HL-60 (cell line): ENCODE results near the gene HELZ.

Experiments
- DNase-seq, 2 experiments: peaks; one replicate each; pipeline ENCODE4 v3.0.0-alpha.2; 2010 to 2020; ENCODE audit warnings: low read depth in 1 of 2, low spot score in 1 of 2
- H3K27ac ChIP-seq: fragments of 250-450 bp; sonication (Bioruptor Pico); replicated peaks from 2 replicates; pipeline ENCODE4 v1.5.1; 2020; ENCODE audit warnings: mild to moderate bottlenecking, moderate library complexity
- H3K27me3 ChIP-seq: fragments of 250-450 bp; sonication (Bioruptor Pico); 2 replicates; pipeline ENCODE4 v1.5.1; 2021; ENCODE audit warnings: mild to moderate bottlenecking, moderate library complexity; ENCODE audit not compliant: insufficient read depth, poor library complexity, severe bottlenecking
- H3K4me3 ChIP-seq: replicated peaks from 2 replicates; pipeline ENCODE4 v1.5.1; 2011; ENCODE audit warnings: mild to moderate bottlenecking, control low read depth, low read length; ENCODE audit not compliant: insufficient read depth
- GABPA ChIP-seq: IDR thresholded peaks from 2 replicates; pipeline ENCODE4 v1.6.1; 2012; ENCODE audit warnings: low read depth
- POLR2AphosphoS5 ChIP-seq: IDR thresholded peaks from 2 replicates; pipeline ENCODE4 v1.6.1; 2012; ENCODE audit warnings: low read depth
- SPI1 ChIP-seq: IDR thresholded peaks from 2 replicates; pipeline ENCODE4 v1.6.1; 2012; ENCODE audit warnings: low read depth, mild to moderate bottlenecking, borderline replicate concordance
- TF ChIP-seq, protein P1 (sequence below): IDR thresholded peaks from 2 replicates; pipeline ENCODE4 v1.6.1; 2012; ENCODE audit warnings: low read depth; ENCODE audit not compliant: insufficient replicate concordance
- TF ChIP-seq, protein P2 (sequence below): IDR thresholded peaks from one replicate; pipeline ENCODE4 v1.5.1; 2011; ENCODE audit warnings: low read length, control low read depth, inconsistent platforms; ENCODE audit not compliant: insufficient read depth

The HELZ gene

DNA sequence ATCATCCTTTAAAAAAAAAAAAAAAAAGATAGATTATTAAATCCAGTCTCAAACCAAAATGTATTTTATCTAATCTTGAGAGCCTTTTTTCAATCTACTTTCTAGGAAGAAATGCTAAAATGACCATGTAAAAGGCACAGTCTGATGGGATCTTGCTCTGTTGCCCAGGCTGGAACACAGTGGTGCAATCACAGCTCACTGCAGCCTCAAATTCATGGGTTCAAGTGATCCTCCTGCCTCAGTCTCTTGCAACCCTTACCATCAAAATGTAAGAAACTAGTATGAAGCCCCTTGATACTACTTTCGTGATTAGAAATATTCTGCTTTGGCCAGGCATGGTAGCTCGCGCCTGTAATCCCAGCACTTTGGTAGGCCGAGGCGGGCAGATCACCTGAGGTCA lies 70.8 kb downstream of the HELZ start:
- Histone ChIP-seq H3K27ac (no peak overlapping the region), H3K27me3 (no peaks in the 10 kb centered on the region), H3K4me3 (no peak overlapping the region)
- no peak for TF ChIP-seq POLR2AphosphoS5
- TF ChIP-seq, protein P1, sequence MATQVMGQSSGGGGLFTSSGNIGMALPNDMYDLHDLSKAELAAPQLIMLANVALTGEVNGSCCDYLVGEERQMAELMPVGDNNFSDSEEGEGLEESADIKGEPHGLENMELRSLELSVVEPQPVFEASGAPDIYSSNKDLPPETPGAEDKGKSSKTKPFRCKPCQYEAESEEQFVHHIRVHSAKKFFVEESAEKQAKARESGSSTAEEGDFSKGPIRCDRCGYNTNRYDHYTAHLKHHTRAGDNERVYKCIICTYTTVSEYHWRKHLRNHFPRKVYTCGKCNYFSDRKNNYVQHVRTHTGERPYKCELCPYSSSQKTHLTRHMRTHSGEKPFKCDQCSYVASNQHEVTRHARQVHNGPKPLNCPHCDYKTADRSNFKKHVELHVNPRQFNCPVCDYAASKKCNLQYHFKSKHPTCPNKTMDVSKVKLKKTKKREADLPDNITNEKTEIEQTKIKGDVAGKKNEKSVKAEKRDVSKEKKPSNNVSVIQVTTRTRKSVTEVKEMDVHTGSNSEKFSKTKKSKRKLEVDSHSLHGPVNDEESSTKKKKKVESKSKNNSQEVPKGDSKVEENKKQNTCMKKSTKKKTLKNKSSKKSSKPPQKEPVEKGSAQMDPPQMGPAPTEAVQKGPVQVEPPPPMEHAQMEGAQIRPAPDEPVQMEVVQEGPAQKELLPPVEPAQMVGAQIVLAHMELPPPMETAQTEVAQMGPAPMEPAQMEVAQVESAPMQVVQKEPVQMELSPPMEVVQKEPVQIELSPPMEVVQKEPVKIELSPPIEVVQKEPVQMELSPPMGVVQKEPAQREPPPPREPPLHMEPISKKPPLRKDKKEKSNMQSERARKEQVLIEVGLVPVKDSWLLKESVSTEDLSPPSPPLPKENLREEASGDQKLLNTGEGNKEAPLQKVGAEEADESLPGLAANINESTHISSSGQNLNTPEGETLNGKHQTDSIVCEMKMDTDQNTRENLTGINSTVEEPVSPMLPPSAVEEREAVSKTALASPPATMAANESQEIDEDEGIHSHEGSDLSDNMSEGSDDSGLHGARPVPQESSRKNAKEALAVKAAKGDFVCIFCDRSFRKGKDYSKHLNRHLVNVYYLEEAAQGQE, result no peak
- TF ChIP-seq GABPA, result no peak
- TF ChIP-seq, protein P2, sequence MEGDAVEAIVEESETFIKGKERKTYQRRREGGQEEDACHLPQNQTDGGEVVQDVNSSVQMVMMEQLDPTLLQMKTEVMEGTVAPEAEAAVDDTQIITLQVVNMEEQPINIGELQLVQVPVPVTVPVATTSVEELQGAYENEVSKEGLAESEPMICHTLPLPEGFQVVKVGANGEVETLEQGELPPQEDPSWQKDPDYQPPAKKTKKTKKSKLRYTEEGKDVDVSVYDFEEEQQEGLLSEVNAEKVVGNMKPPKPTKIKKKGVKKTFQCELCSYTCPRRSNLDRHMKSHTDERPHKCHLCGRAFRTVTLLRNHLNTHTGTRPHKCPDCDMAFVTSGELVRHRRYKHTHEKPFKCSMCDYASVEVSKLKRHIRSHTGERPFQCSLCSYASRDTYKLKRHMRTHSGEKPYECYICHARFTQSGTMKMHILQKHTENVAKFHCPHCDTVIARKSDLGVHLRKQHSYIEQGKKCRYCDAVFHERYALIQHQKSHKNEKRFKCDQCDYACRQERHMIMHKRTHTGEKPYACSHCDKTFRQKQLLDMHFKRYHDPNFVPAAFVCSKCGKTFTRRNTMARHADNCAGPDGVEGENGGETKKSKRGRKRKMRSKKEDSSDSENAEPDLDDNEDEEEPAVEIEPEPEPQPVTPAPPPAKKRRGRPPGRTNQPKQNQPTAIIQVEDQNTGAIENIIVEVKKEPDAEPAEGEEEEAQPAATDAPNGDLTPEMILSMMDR, result no peak
- TF ChIP-seq SPI1, result no peak
- DNase-seq, result no peak

DNA sequence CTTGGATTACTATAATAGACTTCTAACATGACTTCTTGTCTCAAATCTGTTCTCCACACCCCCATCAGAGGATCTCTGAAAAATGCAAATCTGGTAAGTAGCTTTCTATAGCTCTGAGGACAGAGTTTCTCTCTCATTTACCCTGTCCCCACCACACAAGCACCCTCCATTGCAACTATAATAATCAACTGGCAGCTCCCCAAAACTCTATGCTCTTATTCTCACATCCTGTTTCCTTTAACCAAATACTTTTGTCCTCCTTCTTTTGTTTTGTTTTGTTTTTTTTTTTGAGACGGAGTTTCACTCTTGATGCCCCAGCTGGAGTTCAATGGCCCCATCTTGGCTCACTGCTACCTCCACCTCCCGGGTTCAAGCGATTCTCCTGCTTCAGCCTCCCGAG lies 73.4 kb downstream of the HELZ start:
- Histone ChIP-seq H3K27me3 (no peaks in the 10 kb centered on the region), H3K27ac (no peak overlapping the region), H3K4me3 (no peak overlapping the region)
- TF ChIP-seq, protein P2, result no peak
- TF ChIP-seq SPI1 (no peak), GABPA (no peak), POLR2AphosphoS5 (no peak)
- TF ChIP-seq, protein P1, result no peak
- DNase-seq, result no peak

DNA sequence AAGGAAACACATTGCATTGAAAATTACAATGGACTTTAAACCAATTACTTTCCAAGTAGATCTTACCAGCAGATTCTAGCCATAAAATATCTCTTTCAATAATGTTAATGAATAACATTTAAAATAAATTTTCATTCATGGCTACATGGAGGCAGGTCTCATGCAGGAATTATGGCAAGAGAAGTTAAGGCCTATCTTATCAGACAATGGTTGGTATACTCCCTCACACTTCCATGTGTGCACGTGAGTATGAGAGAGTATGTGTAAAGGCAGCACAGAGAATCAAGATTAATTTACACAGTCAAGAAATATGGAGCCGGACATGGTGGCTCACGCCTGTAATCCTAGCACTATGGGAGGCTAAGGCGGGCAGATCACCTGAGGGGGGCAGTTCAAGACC lies 76.5 kb downstream of the HELZ start:
- H3K4me3 ChIP-seq, result no peak overlapping the region
- TF ChIP-seq GABPA (no peak), SPI1 (no peak), POLR2AphosphoS5 (no peak)
- TF ChIP-seq, protein P1, result no peak
- TF ChIP-seq, protein P2, result no peak
- no peaks in the 10 kb centered on the region for H3K27me3 ChIP-seq
- DNase-seq, result no peak
- H3K27ac ChIP-seq, result no peak overlapping the region
